Right atrium auricular region (tissue), 2 donors: ENCODE results near the gene COL20A1. TPM values are rescaled to one million over a fixed set of nuclear protein-coding genes. Genes with fewer than 3 reads are reported as not detected.

Experiments
- DNase-seq: peaks from one replicate; pipeline ENCODE4 v3.0.0-alpha.2; 2019; ENCODE audit warnings: low spot score
- H3K27ac ChIP-seq, 2 donors: fragments of 200-600 bp; sonication (generic); 1 replicate in 1 of 2; 2 replicates in 1 of 2; pipeline ENCODE4 v1.5.1; 2016 to 2019
- H3K27me3 ChIP-seq, 2 donors: fragments of 200-600 bp; sonication (generic); one replicate each; pipeline versions ENCODE4 v1.5.1 to v1.6.0; 2017 to 2019
- H3K36me3 ChIP-seq: fragments of 200-600 bp; sonication (generic); one replicate; pipeline ENCODE4 v1.5.1; 2016
- H3K4me1 ChIP-seq, 2 donors: fragments of 200-600 bp; sonication (generic); one replicate each; pipeline versions ENCODE4 v1.5.1 to v1.6.0; 2017 to 2019
- H3K4me3 ChIP-seq, 2 donors: fragments of 200-600 bp; sonication (generic); 1 replicate in 1 of 2; 2 replicates in 1 of 2; pipeline ENCODE4 v1.5.1; 2017 to 2019; ENCODE audit warnings: mild to moderate bottlenecking in 1 of 2, moderate library complexity in 1 of 2
- H3K9me3 ChIP-seq, 2 donors: fragments of 200-600 bp; sonication (generic); one replicate each; pipeline ENCODE4 v1.5.1; 2019
- CTCF ChIP-seq, 2 donors: fragments of 200-600 bp; sonication (generic); IDR thresholded peaks; one replicate each; pipeline ENCODE4 v1.5.1; 2019; ENCODE audit warnings: antibody characterized with exemption in 2 of 2
- total RNA-seq, 2 donors: library from RNA; depleted of rRNA; stranded (reverse); fragments of >200 nt; gene quantifications; one replicate each; pipeline ENCODE4 v1.1.0, GENCODE V29; 2016

COL20A1 gene
- total RNA-seq, 2 donors from 2014 or later, result not detected

GRCh38 chr20:63261795-63262528, 31.0 kb upstream of the COL20A1 start:
- TF ChIP-seq CTCF (IDR thresholded peaks at IDR 0.05), result no peak
- DNase-seq, result no peak
- Histone ChIP-seq H3K4me3 (no peak overlapping the region), H3K27ac (no peak overlapping the region), H3K27me3 (no peaks in the 10 kb centered on the region), H3K9me3 (no peaks in the 10 kb centered on the region), H3K4me1 (no peaks in the 10 kb centered on the region), H3K36me3 (no peaks in the 10 kb centered on the region)

DNA sequence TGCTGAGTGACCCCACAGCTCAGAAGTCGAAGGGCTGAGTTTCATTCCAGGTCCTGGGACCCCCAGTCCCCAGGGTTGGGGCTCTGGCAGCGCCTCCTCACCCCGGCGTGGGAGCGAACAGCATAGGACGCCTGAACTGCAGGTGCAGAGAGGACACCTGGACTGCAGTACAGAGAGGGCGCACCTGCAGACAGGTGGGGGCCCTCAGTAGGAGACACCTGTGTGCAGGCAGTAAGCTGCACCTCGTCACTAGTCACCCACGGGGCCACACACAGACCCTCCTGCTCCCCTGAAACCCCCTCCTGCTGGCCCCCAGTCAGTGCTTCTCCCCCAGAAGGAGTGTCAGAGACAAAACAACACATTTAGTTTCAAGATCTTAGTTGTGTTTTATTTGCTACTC, 30.1 kb upstream of the COL20A1 start:
- H3K27me3 ChIP-seq, result no peaks in the 10 kb centered on the region
- no peaks in the 10 kb centered on the region for H3K4me1 ChIP-seq
- no peak overlapping the region for H3K27ac ChIP-seq
- H3K4me3 ChIP-seq, result no peak overlapping the region
- no peaks in the 10 kb centered on the region for H3K36me3 ChIP-seq
- TF ChIP-seq CTCF (IDR thresholded peaks at IDR 0.05), result no peak
- no peak for DNase-seq
- H3K9me3 ChIP-seq, result no peaks in the 10 kb centered on the region

DNA sequence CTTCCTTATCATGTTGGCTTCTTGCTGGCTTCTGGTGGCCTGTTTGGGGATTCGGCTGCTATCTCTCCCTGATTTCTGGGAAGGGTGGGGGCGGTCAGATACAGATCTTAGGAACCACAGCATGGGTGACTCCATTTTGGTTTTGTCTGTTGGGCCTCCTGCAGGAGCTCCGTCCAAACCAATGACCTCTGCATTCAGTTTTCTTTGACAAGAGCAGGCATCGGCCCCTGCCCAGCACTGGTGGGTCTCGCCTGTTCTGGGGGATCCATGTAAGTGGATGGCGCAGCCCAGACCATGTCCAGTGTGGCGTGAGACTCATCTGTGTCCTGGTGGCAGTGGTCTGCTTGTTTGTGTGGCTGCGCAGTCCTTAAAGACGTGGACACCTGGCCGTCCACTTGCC, 29.0 kb upstream of the COL20A1 start:
- Histone ChIP-seq H3K27me3 (no peaks in the 10 kb centered on the region), H3K27ac (no peak overlapping the region), H3K4me1 (no peaks in the 10 kb centered on the region), H3K36me3 (no peaks in the 10 kb centered on the region), H3K9me3 (no peaks in the 10 kb centered on the region), H3K4me3 (no peak overlapping the region)
- no peak for TF ChIP-seq CTCF (IDR thresholded peaks at IDR 0.05)
- no peak for DNase-seq

- Histone ChIP-seq H3K27me3 (no peaks in the 10 kb centered on the region), H3K9me3 (no peaks in the 10 kb centered on the region)
- no peak for TF ChIP-seq CTCF (IDR thresholded peaks at IDR 0.05)
Measured at GRCh38 chr20:63264519-63264918, 28.5 kb upstream of the COL20A1 start.

DNA sequence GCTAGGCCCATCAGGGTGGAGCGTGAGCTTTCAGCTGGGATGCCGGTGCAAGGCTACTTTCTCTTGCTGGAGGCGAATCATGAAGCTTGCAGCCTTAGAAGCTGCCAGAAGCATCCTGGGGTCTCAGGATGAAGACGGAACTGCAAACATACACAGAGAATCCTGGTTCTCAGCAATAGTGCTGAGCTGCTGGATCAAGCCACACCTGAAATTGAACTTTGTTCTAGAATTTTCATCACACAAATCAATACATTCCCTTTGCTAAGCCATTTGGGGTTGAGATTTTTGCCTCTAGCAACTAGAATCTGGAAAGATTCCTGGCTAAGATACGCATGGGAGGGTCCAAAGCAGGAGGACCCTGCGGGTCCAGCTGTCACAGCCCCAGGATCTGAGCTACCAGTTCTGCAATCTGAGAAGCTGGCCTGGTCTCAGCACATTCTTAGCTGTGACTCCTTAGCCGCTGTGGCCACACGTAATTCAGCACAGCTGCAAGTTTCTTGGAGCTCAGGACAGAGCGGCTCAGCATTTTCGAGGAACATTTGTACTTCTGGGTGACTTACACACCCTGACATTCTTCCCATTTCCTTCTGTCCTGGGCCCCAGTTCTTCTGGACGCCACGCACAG, 27.0 kb upstream of the COL20A1 start:
- TF ChIP-seq CTCF (IDR thresholded peaks at IDR 0.05), result no peak
- no peak overlapping the region for H3K27ac ChIP-seq
- DNase-seq, result no peak
- no peaks in the 10 kb centered on the region for H3K27me3 ChIP-seq
- H3K4me3 ChIP-seq, result no peak overlapping the region
- H3K9me3 ChIP-seq, result no peaks in the 10 kb centered on the region
- no peaks in the 10 kb centered on the region for H3K36me3 ChIP-seq
- no peaks in the 10 kb centered on the region for H3K4me1 ChIP-seq

More at GRCh38 chr20:63264519-63264918, 28.5 kb upstream of the COL20A1 start:
- H3K4me1 ChIP-seq, result no peaks in the 10 kb centered on the region
- H3K4me3 ChIP-seq, result no peak overlapping the region
- no peak overlapping the region for H3K27ac ChIP-seq
- H3K36me3 ChIP-seq, result no peaks in the 10 kb centered on the region
- no peak for DNase-seq
